NCI-H524 treated with DMSO at 0.1 percent for 48 hours (cell line): ENCODE measurements around the gene SEMA3B.
"Not testable (repeated sequence)": the region's sequence is repeated elsewhere in the genome, so short reads cannot be mapped to it uniquely, and the experiment has no call there.

Source experiments
- DNase-seq: peaks from one replicate; lab custom pipeline; 2025; lab: John Stamatoyannopoulos, UW

Gene SEMA3B

GRCh38 chr3:50268703-50269451 lies at the start of gene SEMA3B:
Gene SEMA3B, plus strand, starts transcription at chr3:50269147. Its CDS starts 94 bp downstream, at chr3:50269241.
- no peak for DNase-seq

DNA sequence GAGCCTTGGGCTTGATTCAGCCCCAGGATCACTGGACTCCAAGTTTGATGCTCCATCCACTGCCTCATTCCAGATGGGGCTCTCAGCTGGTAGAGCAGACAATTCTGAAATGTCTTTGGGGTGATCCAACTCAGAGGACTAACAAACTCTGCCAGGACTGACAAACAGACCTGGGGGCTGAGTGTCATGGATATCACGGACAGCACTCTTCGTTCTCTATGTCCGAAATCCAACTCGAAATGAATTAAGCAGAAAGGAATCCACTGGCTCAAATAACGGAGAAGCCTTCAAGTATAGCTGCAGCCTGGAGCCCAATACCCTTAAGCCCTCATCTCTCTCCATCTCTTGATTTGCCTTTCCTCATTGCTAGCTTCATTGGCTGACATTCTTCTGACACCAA lies 49.7 kb upstream of the SEMA3B start:
- DNase-seq = no peak

GRCh38 chr3:50220109-50220508 lies 48.8 kb upstream of the SEMA3B start:
- DNase-seq = no peak

DNA sequence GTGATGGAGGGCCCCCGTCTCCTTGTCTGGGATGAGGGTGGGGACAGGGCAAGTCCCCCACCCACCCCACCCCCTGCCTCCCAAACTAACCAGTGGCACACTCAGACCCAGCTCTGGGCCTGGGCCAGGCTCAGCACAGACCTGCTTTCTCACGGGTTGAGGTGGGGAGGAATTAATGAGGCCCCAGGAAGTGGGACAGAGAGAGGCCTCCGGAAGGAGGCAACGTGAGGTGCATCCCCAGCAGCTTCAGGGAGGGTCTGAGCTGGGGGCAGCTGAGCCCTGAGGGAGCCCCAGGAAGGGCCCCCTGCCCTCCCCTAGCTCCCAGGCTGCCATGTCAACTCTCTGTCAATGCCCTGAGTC lies 47.9 kb upstream of the SEMA3B start:
- DNase-seq = no peak

GRCh38 chr3:50221411-50222168 lies 47.4 kb upstream of the SEMA3B start:
- DNase-seq = no peak

- no peak for DNase-seq
These were observed 46.8 kb upstream of the SEMA3B start for GRCh38 chr3:50222169-50222528.

- no peak for DNase-seq
These were observed 44.3 kb upstream of the SEMA3B start for GRCh38 chr3:50224639-50225038.

DNA sequence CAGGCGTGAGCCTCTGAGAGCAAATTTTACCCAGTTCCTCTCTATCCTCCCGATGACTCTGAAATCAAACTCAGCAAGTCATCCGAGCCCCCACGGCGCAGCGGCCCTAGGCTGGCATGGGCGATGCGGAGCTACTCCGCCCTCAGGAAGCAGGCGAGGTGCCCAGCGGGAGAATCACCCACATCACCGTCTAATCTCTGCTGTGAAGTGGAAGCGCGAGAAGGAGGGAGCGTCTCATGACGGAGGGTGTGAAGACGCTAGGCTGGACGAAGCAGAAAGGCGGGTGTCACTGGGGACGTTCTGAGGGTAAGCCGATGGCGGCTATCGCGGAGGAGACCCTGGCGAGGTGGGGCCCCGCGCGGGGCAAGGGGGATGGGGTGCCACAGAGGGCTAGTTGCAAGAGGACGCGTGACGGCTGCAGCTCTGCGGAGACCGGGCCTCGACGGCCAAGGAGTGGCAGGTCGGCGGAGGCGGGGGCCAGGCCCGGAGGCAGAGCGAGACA lies 42.0 kb upstream of the SEMA3B start:
- DNase-seq = no peak

GRCh38 chr3:50227390-50228183 lies 41.4 kb upstream of the SEMA3B start:
- DNase-seq = peak; percentile 59

- not testable (repeated sequence) for DNase-seq
These were observed 40.7 kb upstream of the SEMA3B start for GRCh38 chr3:50228184-50228763.

GRCh38 chr3:50229490-50229889 lies 39.5 kb upstream of the SEMA3B start:
- DNase-seq = no peak

GRCh38 chr3:50230104-50230793 lies 38.7 kb upstream of the SEMA3B start:
- DNase-seq = no peak

GRCh38 chr3:50230794-50231125 lies 38.2 kb upstream of the SEMA3B start:
- no peak for DNase-seq

DNA sequence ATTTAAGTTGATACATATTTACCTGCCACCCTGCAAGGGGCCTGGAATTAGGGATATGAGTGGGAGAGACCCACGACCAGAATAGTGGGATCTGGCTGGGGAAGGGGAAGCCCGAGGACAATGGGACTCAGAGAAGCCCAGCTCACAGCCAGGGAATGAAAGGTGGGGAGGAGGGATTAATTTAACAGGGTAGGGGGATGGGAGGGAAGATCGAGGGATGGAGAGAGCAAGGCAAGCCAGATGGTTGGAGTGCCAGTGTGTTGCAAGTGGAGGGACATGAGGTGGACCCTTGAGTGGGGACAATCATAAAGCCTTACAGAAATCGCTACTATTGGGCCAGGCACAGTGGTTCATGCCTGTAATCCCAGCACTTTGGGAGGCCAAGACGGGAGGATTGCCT lies 37.4 kb upstream of the SEMA3B start:
- no peak for DNase-seq

- no peak for DNase-seq
These were observed 36.6 kb upstream of the SEMA3B start for GRCh38 chr3:50232303-50232702.

DNA sequence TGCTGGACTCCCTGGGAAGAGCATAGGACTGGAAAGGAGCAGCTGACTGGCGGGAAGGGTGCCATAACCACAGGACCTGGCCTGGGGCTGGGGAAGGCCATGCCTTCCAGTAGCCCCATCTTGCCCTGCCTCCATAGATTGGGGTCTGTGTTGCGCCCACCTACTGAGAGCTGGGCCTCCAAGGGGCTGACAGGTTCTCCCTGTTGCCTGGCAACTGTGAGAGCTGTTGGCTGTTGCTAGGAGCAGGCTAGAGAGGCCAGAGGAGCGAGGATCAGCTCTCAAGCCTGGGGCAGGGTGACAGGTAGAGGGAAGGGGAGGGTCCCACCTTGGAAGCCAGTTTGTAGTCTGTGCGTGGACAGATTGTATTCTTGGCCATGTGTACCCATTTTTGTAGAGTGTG lies 35.8 kb upstream of the SEMA3B start:
- DNase-seq = no peak

DNA sequence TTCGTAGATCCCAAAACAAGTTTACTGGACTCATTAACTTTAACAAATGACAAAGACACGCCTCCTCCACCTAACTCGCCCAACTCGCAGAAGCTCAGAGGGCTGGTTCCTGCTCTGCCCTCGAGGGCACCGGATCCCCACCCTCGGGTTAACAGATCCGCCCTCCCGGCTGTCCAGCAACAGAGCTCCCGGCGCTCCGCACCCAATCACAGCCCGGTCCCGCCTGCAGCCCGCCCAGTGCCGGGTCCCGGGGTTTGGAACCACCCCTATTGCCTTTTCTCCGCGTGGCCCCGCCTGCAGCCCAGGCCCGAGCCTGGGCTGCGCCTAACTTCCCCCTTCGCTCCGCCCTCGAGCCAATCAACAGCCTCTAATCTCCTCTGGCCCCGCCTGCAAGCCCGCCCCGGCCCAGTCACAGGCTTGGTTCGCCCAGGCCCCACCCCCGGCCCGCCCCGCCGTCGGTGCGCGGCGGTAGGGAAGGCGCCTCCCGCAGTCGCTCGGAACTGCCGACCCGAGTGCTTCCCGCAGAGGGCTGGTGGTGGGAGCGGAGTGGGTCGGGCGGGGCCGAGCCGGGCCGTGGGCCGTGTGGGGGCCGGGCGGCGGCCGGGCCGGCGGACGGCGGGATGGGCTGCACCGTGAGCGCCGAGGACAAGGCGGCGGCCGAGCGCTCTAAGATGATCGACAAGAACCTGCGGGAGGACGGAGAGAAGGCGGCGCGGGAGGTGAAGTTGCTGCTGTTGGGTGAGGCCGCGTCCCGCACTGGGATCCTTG lies 33.0 kb upstream of the SEMA3B start, which contains the start of gene GNAI2:
Gene GNAI2, plus strand, starts transcription at position 489 of the 768 bp plus-strand sequence. Its CDS starts 132 bp downstream, at position 621.
- peak; percentile 80 for DNase-seq

GRCh38 chr3:50236484-50237132 lies 32.3 kb upstream of the SEMA3B start:
- DNase-seq = no peak

- DNase-seq = no peak
These were observed 31.8 kb upstream of the SEMA3B start for GRCh38 chr3:50237133-50237651.
